GM12874 (cell line): Measurements from ENCODE around the gene OGG1.

ENCODE experiments used
- TF ChIP-seq, protein P1 (sequence below): IDR thresholded peaks from 2 replicates; pipeline ENCODE4 v1.5.1; 2011; ENCODE audit warnings: low read depth, mild to moderate bottlenecking, control low read depth, low read length, moderate library complexity; ENCODE audit not compliant: insufficient read depth

OGG1 gene

DNA sequence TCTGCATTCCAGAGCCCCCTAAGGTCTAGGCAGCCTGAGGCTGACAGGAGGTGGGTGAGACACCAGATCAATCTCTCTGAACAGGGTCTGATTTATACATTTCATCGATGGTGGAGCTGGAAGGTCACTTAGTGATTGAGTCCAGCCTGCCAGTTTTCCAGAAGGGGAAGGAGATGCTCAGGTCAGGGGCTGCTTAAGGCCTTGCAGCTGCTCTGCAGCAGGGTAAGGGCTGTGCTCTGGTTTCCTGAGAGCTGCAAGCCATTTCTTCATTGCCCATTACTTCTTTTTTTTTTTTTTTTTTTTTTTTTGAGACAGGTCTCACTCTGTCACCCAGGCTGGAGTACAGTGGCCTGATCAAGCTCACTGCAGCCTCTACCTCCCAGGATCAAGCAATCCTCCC is 31.8 kb downstream of the OGG1 start:
- TF ChIP-seq, protein P1, sequence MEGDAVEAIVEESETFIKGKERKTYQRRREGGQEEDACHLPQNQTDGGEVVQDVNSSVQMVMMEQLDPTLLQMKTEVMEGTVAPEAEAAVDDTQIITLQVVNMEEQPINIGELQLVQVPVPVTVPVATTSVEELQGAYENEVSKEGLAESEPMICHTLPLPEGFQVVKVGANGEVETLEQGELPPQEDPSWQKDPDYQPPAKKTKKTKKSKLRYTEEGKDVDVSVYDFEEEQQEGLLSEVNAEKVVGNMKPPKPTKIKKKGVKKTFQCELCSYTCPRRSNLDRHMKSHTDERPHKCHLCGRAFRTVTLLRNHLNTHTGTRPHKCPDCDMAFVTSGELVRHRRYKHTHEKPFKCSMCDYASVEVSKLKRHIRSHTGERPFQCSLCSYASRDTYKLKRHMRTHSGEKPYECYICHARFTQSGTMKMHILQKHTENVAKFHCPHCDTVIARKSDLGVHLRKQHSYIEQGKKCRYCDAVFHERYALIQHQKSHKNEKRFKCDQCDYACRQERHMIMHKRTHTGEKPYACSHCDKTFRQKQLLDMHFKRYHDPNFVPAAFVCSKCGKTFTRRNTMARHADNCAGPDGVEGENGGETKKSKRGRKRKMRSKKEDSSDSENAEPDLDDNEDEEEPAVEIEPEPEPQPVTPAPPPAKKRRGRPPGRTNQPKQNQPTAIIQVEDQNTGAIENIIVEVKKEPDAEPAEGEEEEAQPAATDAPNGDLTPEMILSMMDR = no peak

GRCh38 chr3:9781978-9782603 is 32.3 kb downstream of the OGG1 start:
- TF ChIP-seq, protein P1 = no peak

GRCh38 chr3:9782770-9783169 is 33.0 kb downstream of the OGG1 start:
- TF ChIP-seq, protein P1 = no peak

GRCh38 chr3:9783954-9784353 is 34.2 kb downstream of the OGG1 start:
- TF ChIP-seq, protein P1 = no peak

DNA sequence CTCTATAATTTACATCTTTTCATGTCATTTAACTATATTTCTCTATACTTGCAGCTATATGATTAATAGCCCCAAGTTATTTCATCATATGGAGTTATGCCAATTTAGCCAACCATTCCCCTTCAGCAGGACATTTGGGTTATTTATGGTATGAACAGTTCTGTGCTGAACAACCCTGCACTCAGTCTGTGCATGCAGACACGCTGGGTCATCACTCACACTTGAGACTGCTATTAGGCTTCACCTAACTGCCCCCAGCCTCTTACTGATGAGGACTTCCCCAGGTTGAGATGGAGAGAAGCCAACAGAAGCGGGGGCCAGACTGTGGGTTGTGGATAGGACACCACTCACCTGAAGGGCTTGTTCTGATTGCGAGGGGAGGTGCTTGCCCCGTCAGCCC is 35.2 kb downstream of the OGG1 start:
- TF ChIP-seq, protein P1 = no peak

GRCh38 chr3:9785602-9786001 is 35.9 kb downstream of the OGG1 start:
- TF ChIP-seq, protein P1 = no peak

DNA sequence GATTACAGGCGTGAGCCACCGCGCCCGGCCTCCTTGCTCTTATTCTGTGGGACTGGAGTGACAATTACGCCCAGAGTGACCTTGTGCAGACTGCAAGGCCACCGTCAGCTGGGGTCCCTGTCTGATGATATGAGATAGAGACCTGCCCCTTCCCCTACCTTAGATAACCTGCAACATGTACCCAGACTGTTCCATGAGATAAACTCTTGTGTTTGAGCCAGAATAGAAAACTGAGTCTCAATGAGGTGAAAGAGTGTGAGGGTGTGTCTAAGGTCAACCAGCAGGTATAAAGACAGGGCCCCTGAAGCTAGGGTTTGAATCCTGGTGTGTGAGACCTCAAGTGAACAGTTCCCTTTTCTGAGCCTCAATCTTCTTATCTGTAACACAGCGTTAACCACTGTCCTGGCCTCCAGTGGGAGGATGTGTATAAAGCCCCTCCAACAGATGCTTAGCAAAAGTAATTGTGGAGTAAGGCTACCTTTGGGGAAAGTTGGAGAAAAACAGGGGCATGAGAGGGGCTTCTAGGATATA is 36.5 kb downstream of the OGG1 start:
- TF ChIP-seq, protein P1 = no peak
